Measurements from ENCODE around the gene CNR1. TPM values are rescaled to one million over a fixed set of nuclear protein-coding genes. Genes with fewer than 3 reads are reported as not detected.
A peak's percentile ranks its signal among the peaks of the same experiment; 100 is the strongest.

Gene CNR1
- total RNA-seq, 1 experiment from 2014 or later = 2.0 TPM

DNA sequence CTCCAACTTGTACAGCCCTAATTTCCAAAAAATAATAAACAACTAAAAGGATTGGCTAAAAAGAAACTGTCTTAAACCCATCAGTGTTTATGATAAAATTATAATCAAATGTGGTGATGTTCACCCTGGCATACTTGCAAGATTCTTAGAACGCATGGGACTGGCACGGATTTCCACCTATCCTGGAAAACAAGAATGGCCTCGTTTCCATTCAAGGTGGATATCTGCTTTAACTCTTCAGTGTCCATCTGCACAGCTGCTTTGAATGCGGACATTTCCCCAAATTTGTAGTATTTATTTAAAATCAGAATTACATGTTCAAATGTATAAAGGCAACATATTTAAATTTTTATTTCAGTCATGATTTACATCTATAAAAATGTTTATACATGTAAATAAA, 4.2 kb downstream of the CNR1 start:
- no peak for DNase-seq (ENCODE audit: low read depth, low spot score)
- in situ Hi-C loops (cut with HindIII; ENCODE audit: low pct_unique_long_range_greater_than_20kb, low sequenced_read_pairs) = no loop called here

GRCh38 chr6:88157106-88157505, 9.0 kb downstream of the CNR1 start:
- in situ Hi-C loops (cut with HindIII; ENCODE audit: low pct_unique_long_range_greater_than_20kb, low sequenced_read_pairs) = no loop called here
- DNase-seq (ENCODE audit: low read depth, low spot score) = no peak

- in situ Hi-C loops (cut with HindIII; ENCODE audit: low pct_unique_long_range_greater_than_20kb, low sequenced_read_pairs) = no loop called here
These were observed 20.7 kb downstream of the CNR1 start for GRCh38 chr6:88145298-88145963.

DNA sequence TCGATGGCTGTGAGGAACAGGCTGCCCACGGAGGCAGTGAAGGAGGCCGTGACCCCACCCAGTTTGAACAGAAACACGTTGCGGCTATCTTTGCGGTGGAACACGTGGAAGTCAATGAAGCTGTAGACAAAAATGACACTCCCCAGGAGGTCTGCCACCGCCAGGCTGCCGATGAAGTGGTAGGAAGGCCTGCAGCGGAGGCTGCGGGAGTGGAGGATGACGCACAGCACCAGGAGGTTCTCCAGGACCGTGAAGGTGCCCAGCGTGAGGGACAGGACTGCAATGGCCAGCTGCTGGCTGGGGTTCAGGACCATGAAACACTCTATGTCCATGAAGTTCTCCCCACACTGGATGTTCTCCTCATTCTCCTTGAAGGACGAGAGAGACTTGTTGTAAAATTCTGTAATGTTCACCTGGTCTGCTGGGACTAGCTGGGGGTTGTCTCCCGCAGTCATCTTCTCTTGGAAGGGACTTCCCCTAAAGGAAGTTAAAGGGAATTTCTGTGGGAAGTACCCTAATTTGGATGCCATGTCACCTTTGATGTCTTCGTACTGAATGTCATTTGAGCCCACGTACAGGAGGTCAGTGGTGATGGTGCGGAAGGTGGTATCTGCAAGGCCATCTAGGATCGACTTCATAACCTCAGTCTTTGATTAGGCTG, 21.4 kb downstream of the CNR1 start:
- DNase-seq (ENCODE audit: low read depth, low spot score) = no peak
- in situ Hi-C loops (cut with HindIII; ENCODE audit: low pct_unique_long_range_greater_than_20kb, low sequenced_read_pairs) = no loop called here

More at GRCh38 chr6:88145298-88145963, 20.7 kb downstream of the CNR1 start:
- DNase-seq (ENCODE audit: low read depth, low spot score) = no peak

- in situ Hi-C loops (cut with HindIII; ENCODE audit: low pct_unique_long_range_greater_than_20kb, low sequenced_read_pairs) = no loop called here
These were observed 22.6 kb downstream of the CNR1 start for GRCh38 chr6:88143421-88144157.

GRCh38 chr6:88142297-88142668, 23.9 kb downstream of the CNR1 start:
- no peak for DNase-seq (ENCODE audit: low read depth, low spot score)
- in situ Hi-C loops (cut with HindIII; ENCODE audit: low pct_unique_long_range_greater_than_20kb, low sequenced_read_pairs) = no loop called here

More at GRCh38 chr6:88143421-88144157, 22.6 kb downstream of the CNR1 start:
- peak; percentile 6 for DNase-seq (ENCODE audit: low read depth, low spot score)

GRCh38 chr6:88141561-88142296, 24.4 kb downstream of the CNR1 start:
- no peak for DNase-seq (ENCODE audit: low read depth, low spot score)
- in situ Hi-C loops (cut with HindIII; ENCODE audit: low pct_unique_long_range_greater_than_20kb, low sequenced_read_pairs) = no loop called here

GRCh38 chr6:88137915-88138314, 28.2 kb downstream of the CNR1 start:
- in situ Hi-C loops (cut with HindIII; ENCODE audit: low pct_unique_long_range_greater_than_20kb, low sequenced_read_pairs) = no loop called here
- no peak for DNase-seq (ENCODE audit: low read depth, low spot score)

GRCh38 chr6:88135578-88136114, 30.5 kb downstream of the CNR1 start:
- in situ Hi-C loops (cut with HindIII; ENCODE audit: low pct_unique_long_range_greater_than_20kb, low sequenced_read_pairs) = no loop called here
- no peak for DNase-seq (ENCODE audit: low read depth, low spot score)

DNA sequence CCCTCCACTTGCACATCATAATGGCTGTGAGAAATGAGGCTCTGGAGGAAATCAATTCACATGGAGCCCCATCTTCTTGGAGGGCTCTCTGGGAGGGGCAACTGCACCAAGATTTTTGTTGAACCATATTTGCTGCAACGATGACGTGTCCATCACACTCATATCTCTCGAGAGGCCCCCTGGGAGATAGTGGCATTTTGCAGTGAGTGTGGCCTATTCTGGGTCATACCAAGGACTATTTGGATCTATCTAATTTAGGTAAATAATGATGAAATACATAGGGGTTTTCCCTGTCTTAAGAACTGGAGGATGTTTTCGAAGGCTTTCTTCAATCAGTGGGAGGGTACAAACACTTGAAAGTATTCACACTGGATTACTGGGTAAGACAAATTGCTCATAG, 31.6 kb downstream of the CNR1 start:
- in situ Hi-C loops (cut with HindIII; ENCODE audit: low pct_unique_long_range_greater_than_20kb, low sequenced_read_pairs) = no loop called here
- no peak for DNase-seq (ENCODE audit: low read depth, low spot score)

- in situ Hi-C loops (cut with HindIII; ENCODE audit: low pct_unique_long_range_greater_than_20kb, low sequenced_read_pairs) = no loop called here
- DNase-seq (ENCODE audit: low read depth, low spot score) = no peak
These were observed 32.4 kb downstream of the CNR1 start for GRCh38 chr6:88133718-88134117.

GRCh38 chr6:88124925-88125557, 41.1 kb downstream of the CNR1 start:
- no peak for DNase-seq (ENCODE audit: low read depth, low spot score)
- in situ Hi-C loops (cut with HindIII; ENCODE audit: low pct_unique_long_range_greater_than_20kb, low sequenced_read_pairs) = no loop called here

GRCh38 chr6:88120635-88121034, 45.5 kb downstream of the CNR1 start:
- in situ Hi-C loops (cut with HindIII; ENCODE audit: low pct_unique_long_range_greater_than_20kb, low sequenced_read_pairs) = no loop called here
- DNase-seq (ENCODE audit: low read depth, low spot score) = no peak

DNA sequence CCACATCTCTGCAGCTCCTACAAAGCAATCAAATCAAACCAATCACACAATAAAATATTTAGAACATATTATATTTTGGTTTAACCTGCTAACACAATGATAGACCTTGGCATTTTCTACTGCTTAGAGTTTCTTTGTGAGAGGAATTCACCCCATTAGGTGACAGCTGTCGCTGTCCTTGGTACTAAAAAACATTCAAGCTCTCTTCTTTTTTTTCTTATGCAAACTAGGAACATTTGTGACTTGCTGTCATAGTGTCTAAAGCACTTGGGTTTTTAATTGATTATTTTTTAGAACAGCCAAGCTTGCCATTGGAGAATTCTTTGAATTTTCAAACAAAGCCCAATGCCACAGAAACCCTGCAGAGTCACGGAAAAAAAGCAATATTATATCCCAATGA, 46.4 kb downstream of the CNR1 start:
- in situ Hi-C loops (cut with HindIII; ENCODE audit: low pct_unique_long_range_greater_than_20kb, low sequenced_read_pairs) = no loop called here
- no peak for DNase-seq (ENCODE audit: low read depth, low spot score)

- in situ Hi-C loops (cut with HindIII; ENCODE audit: low pct_unique_long_range_greater_than_20kb, low sequenced_read_pairs) = no loop called here
- no peak for DNase-seq (ENCODE audit: low read depth, low spot score)
These were observed 49.9 kb downstream of the CNR1 start for GRCh38 chr6:88116276-88116675.

DNA sequence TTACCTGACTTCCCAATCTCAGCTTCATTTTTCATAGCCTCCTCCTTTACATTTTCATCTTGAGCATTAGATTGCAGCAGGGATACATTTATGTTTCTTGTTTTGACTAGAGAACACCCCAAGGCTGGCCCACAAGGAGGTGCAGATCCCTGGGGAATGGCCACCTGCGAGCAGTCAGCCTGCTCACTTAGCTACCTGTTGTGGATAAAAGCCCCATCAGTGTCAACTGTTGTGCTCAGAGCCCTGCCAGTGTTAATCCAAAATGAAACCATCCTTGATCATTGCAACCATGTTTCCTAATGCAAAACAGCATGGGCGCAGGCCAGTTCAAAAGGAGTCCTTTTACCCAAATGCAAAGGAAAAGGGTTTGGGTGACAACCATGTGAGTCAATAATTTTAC, 50.8 kb downstream of the CNR1 start:
- in situ Hi-C loops (cut with HindIII; ENCODE audit: low pct_unique_long_range_greater_than_20kb, low sequenced_read_pairs) = no loop called here
- DNase-seq (ENCODE audit: low read depth, low spot score) = no peak

DNA sequence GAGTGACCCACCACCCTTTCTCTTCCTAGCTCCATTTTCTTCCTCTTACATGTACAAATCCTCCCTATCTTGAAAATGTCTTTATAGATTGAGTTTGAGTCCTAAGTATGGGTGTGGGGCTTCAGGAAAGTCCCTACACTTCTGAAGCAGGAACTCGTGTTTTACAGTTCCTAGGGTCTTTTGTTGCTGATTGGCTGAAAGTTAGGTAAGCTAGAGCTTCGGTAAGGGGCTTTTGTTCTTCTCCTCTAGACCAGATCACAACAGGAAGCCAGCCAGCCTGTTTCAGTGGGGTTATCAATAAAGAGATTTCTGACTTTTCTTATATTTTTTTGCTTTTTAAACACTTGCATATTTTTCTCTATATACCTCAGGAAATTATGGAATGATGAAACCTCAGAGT, 51.3 kb downstream of the CNR1 start:
- no peak for DNase-seq (ENCODE audit: low read depth, low spot score)
- in situ Hi-C loops (cut with HindIII; ENCODE audit: low pct_unique_long_range_greater_than_20kb, low sequenced_read_pairs) = no loop called here
